IPS DF 4.7 (cell line): ENCODE measurements around the gene IGFBP2.
"Not testable (repeated sequence)": the region's sequence is repeated elsewhere in the genome, so short reads cannot be mapped to it uniquely, and the experiment has no call there.

Experiments used
- DNase-seq: peaks from one replicate; pipeline ENCODE4 v3.0.0-alpha.2; 2013; ENCODE audit warnings: low spot score; ENCODE audit errors: extremely low read depth

Gene IGFBP2

DNA sequence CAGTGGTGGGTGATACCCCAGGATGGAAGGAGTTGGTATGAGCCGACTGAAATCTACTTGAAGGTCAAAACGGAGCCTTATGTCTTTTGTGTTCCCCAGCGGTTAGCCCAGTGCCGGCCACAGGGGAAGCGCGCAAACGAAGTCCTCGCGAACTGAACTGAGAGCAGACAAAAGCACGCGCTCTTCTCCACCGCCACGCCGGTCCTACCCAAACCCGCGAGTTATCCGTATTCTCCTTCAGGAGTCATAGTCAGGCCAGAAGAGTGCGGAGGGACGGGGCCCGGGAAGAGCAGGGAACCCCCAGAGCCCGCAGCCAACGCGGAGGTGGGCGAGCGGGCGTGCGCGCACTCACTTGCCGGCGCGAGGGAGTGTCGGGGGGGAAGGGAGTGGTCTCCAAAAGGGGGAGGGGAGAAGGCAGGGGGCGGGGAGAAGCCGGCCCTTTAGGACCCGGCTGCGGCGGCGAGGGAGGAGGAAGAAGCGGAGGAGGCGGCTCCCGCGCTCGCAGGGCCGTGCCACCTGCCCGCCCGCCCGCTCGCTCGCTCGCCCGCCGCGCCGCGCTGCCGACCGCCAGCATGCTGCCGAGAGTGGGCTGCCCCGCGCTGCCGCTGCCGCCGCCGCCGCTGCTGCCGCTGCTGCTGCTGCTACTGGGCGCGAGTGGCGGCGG lies at the start of gene IGFBP2:
Gene IGFBP2 (plus strand): TSS at position 469 of the 664 bp plus-strand sequence. CDS start 104 bp downstream, at position 573.
- no peak for DNase-seq

DNA sequence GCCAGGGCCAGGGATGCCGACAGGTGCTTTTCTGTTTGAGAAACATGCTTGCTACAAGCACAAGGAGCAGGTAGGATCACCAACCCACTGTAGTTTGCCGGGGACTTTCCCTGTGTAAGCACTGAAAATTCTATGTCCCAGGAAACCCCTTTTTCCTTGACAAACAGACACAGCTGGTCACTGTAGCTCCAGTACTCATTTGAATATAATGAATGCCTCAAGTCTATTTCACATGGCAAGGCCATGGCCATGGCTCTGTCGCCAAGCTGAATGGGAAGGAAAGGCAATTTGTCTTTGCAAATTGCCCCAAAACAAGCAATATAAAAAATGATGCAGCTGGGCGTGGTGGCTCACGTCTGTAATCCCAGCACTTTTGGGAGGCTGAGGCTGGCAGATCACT lies 49.6 kb upstream of the IGFBP2 start:
- DNase-seq = no peak

GRCh38 chr2:216584112-216584511 lies 49.1 kb upstream of the IGFBP2 start:
- DNase-seq = no peak

DNA sequence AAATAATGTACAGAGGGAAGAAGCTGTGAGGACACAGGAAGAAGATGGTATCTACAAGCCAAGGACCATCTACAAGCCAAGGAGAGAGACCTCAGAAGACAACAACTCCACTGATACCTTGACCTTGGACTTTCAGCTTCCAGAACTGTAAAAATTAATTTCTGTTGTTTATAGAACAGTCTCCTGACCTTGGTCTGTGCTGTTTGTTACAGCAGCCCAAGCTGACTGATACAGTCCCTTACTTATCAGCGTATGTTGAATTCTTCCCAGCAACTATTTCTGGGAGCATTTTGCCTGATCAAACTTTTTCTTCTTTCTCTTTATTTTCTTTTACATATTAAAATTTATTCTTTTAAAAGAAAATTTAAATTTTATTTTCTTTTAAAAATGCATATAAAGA lies 47.8 kb upstream of the IGFBP2 start:
- no peak for DNase-seq

GRCh38 chr2:216588861-216589710 lies 44.1 kb upstream of the IGFBP2 start:
- no peak for DNase-seq

GRCh38 chr2:216589791-216590190 lies 43.4 kb upstream of the IGFBP2 start:
- DNase-seq = no peak

GRCh38 chr2:216590780-216591179 lies 42.4 kb upstream of the IGFBP2 start:
- no peak for DNase-seq

DNA sequence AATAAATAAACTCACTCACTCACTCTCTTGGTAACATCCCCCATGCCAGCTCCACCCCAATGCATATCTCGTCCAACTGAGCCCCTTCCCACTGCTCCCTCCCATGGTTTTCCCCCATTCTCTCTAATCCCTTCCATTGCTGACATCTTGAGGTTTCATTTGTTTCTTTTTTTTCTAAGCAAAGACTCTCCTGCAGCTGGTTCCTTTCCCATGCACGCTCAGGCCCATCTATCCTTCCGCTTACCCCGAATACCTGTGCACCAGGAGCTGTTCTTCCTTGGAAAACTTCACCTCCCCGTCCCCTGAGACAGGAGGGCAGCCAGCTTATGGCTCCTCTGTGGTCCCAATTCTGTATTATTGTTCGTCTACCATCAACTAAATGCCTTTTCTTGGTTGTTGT lies 41.7 kb upstream of the IGFBP2 start:
- no peak for DNase-seq

DNA sequence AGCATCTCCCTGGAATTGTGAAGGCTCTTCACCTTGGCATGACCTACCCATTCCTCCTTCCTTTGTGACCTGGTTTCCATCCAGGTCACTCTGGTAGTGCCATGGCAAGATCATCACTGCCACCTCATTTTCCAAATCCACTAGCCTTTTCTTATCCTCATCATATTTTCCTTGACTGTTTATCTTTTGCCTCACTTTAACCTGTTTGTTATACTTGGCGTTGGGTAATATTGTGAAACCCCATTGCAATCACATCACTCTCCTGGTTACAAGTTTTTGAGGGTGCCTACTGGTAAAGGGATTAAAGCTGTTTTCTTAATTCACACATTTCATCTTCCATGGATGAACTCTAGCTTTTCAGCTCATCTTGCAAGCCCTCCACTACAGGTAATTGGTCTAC lies 39.1 kb upstream of the IGFBP2 start:
- no peak for DNase-seq

GRCh38 chr2:216596236-216596979 lies 36.8 kb upstream of the IGFBP2 start:
- no peak for DNase-seq

- DNase-seq = no peak
These were observed 36.2 kb upstream of the IGFBP2 start for GRCh38 chr2:216596980-216597509.

DNA sequence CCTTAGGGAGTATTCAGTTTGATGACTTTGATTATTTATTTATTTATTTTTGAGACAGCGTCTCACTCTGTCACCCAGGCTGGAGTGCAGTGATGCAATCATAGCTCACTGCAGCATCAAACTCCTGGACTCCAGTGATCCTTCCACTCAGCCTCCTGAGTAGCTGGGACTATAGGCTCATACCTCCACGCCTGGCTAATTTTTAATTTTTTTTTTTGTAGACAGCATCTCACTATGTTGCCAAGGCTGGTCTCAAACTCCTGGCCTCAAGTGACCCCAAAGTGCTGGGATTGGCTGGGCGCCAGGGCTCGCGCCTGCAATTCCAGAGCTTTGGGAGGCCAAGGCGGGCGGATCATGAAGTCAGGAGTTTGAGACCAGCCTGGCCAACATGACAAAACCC lies 35.4 kb upstream of the IGFBP2 start:
- not testable (repeated sequence) for DNase-seq

DNA sequence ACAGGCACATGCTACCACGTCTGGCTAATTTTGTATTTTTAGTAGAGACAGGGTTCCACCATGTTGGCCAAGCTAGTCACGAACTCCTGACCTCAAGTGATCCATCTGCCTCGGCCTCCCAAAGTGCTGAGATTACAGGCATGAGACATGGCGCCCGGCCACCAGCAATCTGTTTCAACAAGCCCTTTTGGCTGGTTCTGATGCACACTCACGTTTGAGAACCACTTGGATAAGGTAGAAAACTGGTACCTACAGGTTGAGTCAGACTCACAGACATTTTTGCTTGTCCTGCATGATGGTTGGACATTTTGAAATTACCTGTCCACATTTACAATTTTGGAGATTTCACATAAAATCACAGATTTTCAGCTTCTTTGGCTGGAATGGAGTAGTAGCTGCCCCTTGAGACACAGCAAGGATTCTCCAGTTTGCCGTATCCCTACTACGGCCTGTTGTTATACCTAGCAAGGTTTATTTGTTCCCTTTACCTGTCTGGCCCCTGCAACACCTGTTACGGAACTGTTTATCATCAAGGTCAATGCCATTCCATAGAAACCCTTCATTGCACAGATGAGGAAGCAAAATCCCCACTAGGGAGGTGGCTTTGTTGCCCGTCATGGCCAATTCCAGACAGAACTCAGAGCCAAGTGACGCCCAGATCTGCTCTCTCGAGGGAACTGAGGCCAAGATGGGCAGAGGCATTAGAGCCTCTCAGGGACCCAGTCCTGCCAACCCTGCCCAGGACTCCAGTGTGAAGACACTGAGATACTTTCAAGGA lies 31.4 kb upstream of the IGFBP2 start:
- DNase-seq = no peak

GRCh38 chr2:216603010-216603883 lies 30.0 kb upstream of the IGFBP2 start:
- DNase-seq = no peak

DNA sequence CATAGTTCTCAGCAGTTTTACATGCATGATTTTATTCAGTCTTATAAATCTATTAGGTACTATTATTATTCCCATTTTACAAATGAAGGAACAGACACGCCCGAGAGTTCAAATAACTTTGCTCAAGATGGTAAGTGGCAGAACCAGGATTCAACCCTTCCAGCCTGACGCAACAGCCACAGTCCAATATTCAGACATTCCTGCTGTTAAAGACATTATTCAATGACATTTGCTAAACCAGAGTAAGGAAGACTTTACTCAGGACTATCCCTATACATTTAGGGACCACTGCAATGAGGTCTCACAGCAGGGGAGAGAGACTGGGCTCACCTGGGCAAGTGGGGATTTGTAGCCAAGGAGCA lies 29.4 kb upstream of the IGFBP2 start:
- no peak for DNase-seq

DNA sequence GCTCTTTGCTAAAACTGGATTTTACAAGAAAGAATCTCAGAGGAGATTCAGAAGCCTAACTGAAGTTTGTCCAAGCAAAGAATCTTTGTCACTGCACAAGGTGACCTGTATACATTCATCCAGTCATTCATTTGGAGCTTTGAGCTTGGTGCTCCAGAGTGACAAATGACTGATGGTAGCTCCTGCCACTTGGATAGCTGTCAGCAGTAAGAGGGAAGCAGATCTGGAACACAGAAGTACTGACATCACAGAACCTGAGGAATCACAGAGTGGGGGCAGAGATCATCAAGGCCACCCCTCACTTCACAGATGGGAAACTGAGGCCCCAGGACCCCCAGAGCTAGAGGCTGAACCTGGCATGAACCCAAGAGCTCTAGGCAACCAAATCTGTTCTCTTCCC lies 28.8 kb upstream of the IGFBP2 start:
- DNase-seq = no peak

GRCh38 chr2:216606551-216607276 lies 26.5 kb upstream of the IGFBP2 start:
- no peak for DNase-seq

GRCh38 chr2:216607277-216607560 lies 26.0 kb upstream of the IGFBP2 start:
- DNase-seq = no peak

- DNase-seq = no peak
These were observed 24.7 kb upstream of the IGFBP2 start for GRCh38 chr2:216608525-216608924.
